H9 (cell line): Measurements from ENCODE around the gene SH3GL1. TPM values are rescaled to one million over a fixed set of nuclear protein-coding genes. Genes with fewer than 3 reads are reported as not detected.

Experiments
- DNase-seq: peaks from one replicate; pipeline ENCODE4 v3.0.0-alpha.2; 2017
- H2AFZ ChIP-seq: one replicate; pipeline ENCODE4 v1.6.1; 2013; ENCODE audit warnings: mild to moderate bottlenecking, low read length, control low read depth, moderate library complexity
- H2AK5ac ChIP-seq: 2 replicates; pipeline ENCODE4 v1.6.1; 2013; ENCODE audit warnings: low read length, control low read depth, mixed read lengths; ENCODE audit not compliant: insufficient read length
- H2BK120ac ChIP-seq: one replicate; pipeline ENCODE4 v1.6.1; 2013; ENCODE audit warnings: low read depth, mild to moderate bottlenecking, low read length, control low read depth, inconsistent platforms; ENCODE audit not compliant: poor library complexity, severe bottlenecking
- H2BK12ac ChIP-seq: 2 replicates; pipeline ENCODE4 v1.6.1; 2013; ENCODE audit warnings: low read length, control low read depth, mixed read lengths, low read depth; ENCODE audit not compliant: insufficient read length
- H2BK15ac ChIP-seq: 2 replicates; pipeline ENCODE4 v1.6.1; 2013; ENCODE audit warnings: low read depth, low read length, control low read depth
- H2BK20ac ChIP-seq: one replicate; pipeline ENCODE4 v1.6.1; 2013; ENCODE audit warnings: low read depth, mild to moderate bottlenecking, low read length, control low read depth, inconsistent platforms; ENCODE audit not compliant: poor library complexity, severe bottlenecking
- H2BK5ac ChIP-seq: 2 replicates; pipeline ENCODE4 v1.6.1; 2013; ENCODE audit warnings: low read length, control low read depth, mixed read lengths; ENCODE audit not compliant: insufficient read length
- H3K14ac ChIP-seq: 2 replicates; pipeline ENCODE4 v1.6.1; 2013; ENCODE audit warnings: low read length, control low read depth; ENCODE audit not compliant: insufficient read depth
- H3K18ac ChIP-seq: 2 replicates; pipeline ENCODE4 v1.6.1; 2013; ENCODE audit warnings: low read depth, mild to moderate bottlenecking, mixed read lengths, low read length, control low read depth; ENCODE audit not compliant: insufficient read length
- H3K23ac ChIP-seq: 2 replicates; pipeline ENCODE4 v1.6.1; 2013; ENCODE audit warnings: low read length, control low read depth, mixed read lengths, low read depth; ENCODE audit not compliant: insufficient read length
- H3K23me2 ChIP-seq: 2 replicates; pipeline ENCODE4 v1.6.1; 2013; ENCODE audit warnings: low read depth, mild to moderate bottlenecking, mixed read lengths, low read length, control low read depth; ENCODE audit not compliant: insufficient read length, poor library complexity, severe bottlenecking
- H3K27ac ChIP-seq: 2 replicates; pipeline ENCODE4 v1.5.1; 2013; ENCODE audit warnings: low read length, control low read depth, mixed read lengths, low read depth; ENCODE audit not compliant: insufficient read length
- H3K27me3 ChIP-seq: 2 replicates; pipeline ENCODE4 v1.6.1; 2013; ENCODE audit warnings: low read length, control low read depth, inconsistent platforms; ENCODE audit not compliant: insufficient read depth
- H3K4ac ChIP-seq: 2 replicates; pipeline ENCODE4 v1.6.1; 2013; ENCODE audit warnings: low read depth, mild to moderate bottlenecking, control low read depth, inconsistent platforms, low read length, moderate library complexity
- H3K4me1 ChIP-seq: 2 replicates; pipeline ENCODE4 v1.6.1; 2013; ENCODE audit warnings: low read length, control low read depth, inconsistent platforms; ENCODE audit not compliant: insufficient read depth
- H3K4me2 ChIP-seq: 2 replicates; pipeline ENCODE4 v1.6.1; 2013; ENCODE audit warnings: low read length, control low read depth, mixed read lengths; ENCODE audit not compliant: insufficient read length, insufficient read depth
- H3K56ac ChIP-seq: 2 replicates; pipeline ENCODE4 v1.6.1; 2013; ENCODE audit warnings: low read depth, mild to moderate bottlenecking, mixed read lengths, low read length, control low read depth; ENCODE audit not compliant: insufficient read length
- H3K79me1 ChIP-seq: 2 replicates; pipeline ENCODE4 v1.6.1; 2013; ENCODE audit warnings: low read depth, mild to moderate bottlenecking, moderate library complexity, low read length, control low read depth, inconsistent platforms; ENCODE audit not compliant: insufficient read depth, poor library complexity, severe bottlenecking
- H3K79me2 ChIP-seq: 2 replicates; pipeline ENCODE4 v1.6.1; 2013; ENCODE audit warnings: low read length, control low read depth, inconsistent platforms; ENCODE audit not compliant: insufficient read depth
- H3K9ac ChIP-seq: 2 replicates; pipeline ENCODE4 v1.6.1; 2013; ENCODE audit warnings: low read length, control low read depth, mixed read lengths; ENCODE audit not compliant: insufficient read length; ENCODE audit errors: extremely low read depth
- H3K9me3 ChIP-seq: one replicate; pipeline ENCODE4 v1.6.1; 2013; ENCODE audit warnings: low read depth, low read length, inconsistent platforms; ENCODE audit not compliant: control insufficient read depth
- H3T11ph ChIP-seq: one replicate; pipeline ENCODE4 v1.6.1; 2013; ENCODE audit warnings: mild to moderate bottlenecking, low read length, control low read depth, inconsistent platforms
- H4K20me1 ChIP-seq: one replicate; pipeline ENCODE4 v1.6.1; 2013; ENCODE audit not compliant: control insufficient read depth, insufficient read length, insufficient read depth
- H4K5ac ChIP-seq: 2 replicates; pipeline ENCODE4 v1.6.1; 2013; ENCODE audit warnings: low read depth, mild to moderate bottlenecking, mixed read lengths, low read length, control low read depth; ENCODE audit not compliant: insufficient read length
- H4K8ac ChIP-seq: replicated peaks from 2 replicates; pipeline ENCODE4 v1.6.1; 2013; ENCODE audit warnings: low read length, control low read depth, mixed read lengths, low read depth; ENCODE audit not compliant: insufficient read length
- H4K91ac ChIP-seq: 2 replicates; pipeline ENCODE4 v1.6.1; 2013; ENCODE audit warnings: low read depth, mild to moderate bottlenecking, moderate library complexity, mixed read lengths, low read length, control low read depth; ENCODE audit not compliant: insufficient read length
- H3K27ac Mint-ChIP-seq, 3 experiments: 2 replicates in 2 of 3; 3 replicates in 1 of 3; pipeline ENCODE4 v1.8.0; 2020 to 2021; ENCODE audit warnings: mixed read lengths in 3 of 3, mild to moderate bottlenecking in 1 of 3, moderate library complexity in 1 of 3
- H3K27me3 Mint-ChIP-seq: 2 replicates; pipeline ENCODE4 v1.8.0; 2021; ENCODE audit warnings: low read depth, mild to moderate bottlenecking, moderate library complexity, mixed read lengths
- H3K36me3 Mint-ChIP-seq, 3 experiments: 2 replicates in 2 of 3; 3 replicates in 1 of 3; pipeline ENCODE4 v1.8.0; 2020 to 2021; ENCODE audit warnings: low read depth in 3 of 3, mixed read lengths in 3 of 3; ENCODE audit not compliant: insufficient read depth in 1 of 3
- H3K4me1 Mint-ChIP-seq, 2 experiments: 2 replicates each; pipeline ENCODE4 v1.8.0; 2020; ENCODE audit warnings: mixed read lengths in 2 of 2
- H3K4me3 Mint-ChIP-seq, 2 experiments: 2 replicates in 1 of 2; 3 replicates in 1 of 2; pipeline ENCODE4 v1.8.0; 2020 to 2021; ENCODE audit warnings: mild to moderate bottlenecking in 2 of 2, mixed read lengths in 2 of 2, moderate library complexity in 1 of 2
- H3K9me3 Mint-ChIP-seq, 2 experiments: 2 replicates in 1 of 2; 3 replicates in 1 of 2; pipeline ENCODE4 v1.8.0; 2020; ENCODE audit warnings: mild to moderate bottlenecking in 2 of 2, mixed read lengths in 2 of 2, moderate library complexity in 1 of 2
- WGBS: extraction: QIAGEN DNeasy Blood & Tissue Kit; methylation state at CpG from one replicate; pipeline ENCODE4 v1.1.7; 2013; ENCODE audit warnings: missing lambda C conversion rate, low lambda C conversion rate, mixed read lengths; ENCODE audit not compliant: insufficient read length; ENCODE audit errors: extremely low coverage; 5-methylcytosine and 5-hydroxymethylcytosine counted together
- total RNA-seq: library from RNA; stranded (reverse); gene quantifications from 2 replicates; pipeline ENCODE4 v1.2.1, GENCODE V29; 2021
- TF ChIP-seq, protein P1 (sequence below): fragments of 200-600 bp; sonication (generic); conservative IDR thresholded peaks from 3 replicates; pipeline ENCODE4 v1.8.0; 2021; ENCODE audit warnings: antibody characterized with exemption, mild to moderate bottlenecking

SH3GL1 gene
- total RNA-seq, 1 experiment from 2014 or later = 85.5 TPM

- H3K36me3 Mint-ChIP-seq = peaks cover 52 to 67% (median 61%) of the 10 kb centered on the region in 3 experiments
- no peak overlapping the region for H2BK120ac ChIP-seq
- no peaks in the 10 kb centered on the region for H3K27me3 ChIP-seq
- no peak overlapping the region for H3T11ph ChIP-seq
- no peaks in the 10 kb centered on the region for H3K4me1 ChIP-seq
- H2BK20ac ChIP-seq = no peak overlapping the region
- H3K27ac Mint-ChIP-seq = no peak overlapping the region
- H3K23ac ChIP-seq = no peak overlapping the region
- no peak overlapping the region for H3K27ac ChIP-seq
- no peak overlapping the region for H4K8ac ChIP-seq
- no peak overlapping the region for H2BK5ac ChIP-seq
- no peak overlapping the region for H3K18ac ChIP-seq
- WGBS = no CpG with 5 or more reads among the region's 7 CpGs
- H3K4me2 ChIP-seq = no peak overlapping the region
- no peak overlapping the region for H3K14ac ChIP-seq
- no peak overlapping the region for H3K56ac ChIP-seq
- no peak for DNase-seq
- no peak overlapping the region for H2AK5ac ChIP-seq
- H3K9me3 Mint-ChIP-seq = peaks cover 31% of the 10 kb centered on the region in 2 experiments
- H3K9me3 ChIP-seq = no peaks in the 10 kb centered on the region
- no peaks in the 10 kb centered on the region; the same call in none of the 2 replicates for H3K27me3 Mint-ChIP-seq
- no peak overlapping the region for H2AFZ ChIP-seq
- H3K4me3 Mint-ChIP-seq = no peak overlapping the region
- H3K79me2 ChIP-seq = no peaks in the 10 kb centered on the region
- H4K20me1 ChIP-seq = no peaks in the 10 kb centered on the region
- no peaks in the 10 kb centered on the region for H3K4me1 Mint-ChIP-seq
- no peak overlapping the region for H2BK12ac ChIP-seq
- H3K9ac ChIP-seq = no peak overlapping the region
- H3K23me2 ChIP-seq = no peaks in the 10 kb centered on the region
- TF ChIP-seq, protein P1, sequence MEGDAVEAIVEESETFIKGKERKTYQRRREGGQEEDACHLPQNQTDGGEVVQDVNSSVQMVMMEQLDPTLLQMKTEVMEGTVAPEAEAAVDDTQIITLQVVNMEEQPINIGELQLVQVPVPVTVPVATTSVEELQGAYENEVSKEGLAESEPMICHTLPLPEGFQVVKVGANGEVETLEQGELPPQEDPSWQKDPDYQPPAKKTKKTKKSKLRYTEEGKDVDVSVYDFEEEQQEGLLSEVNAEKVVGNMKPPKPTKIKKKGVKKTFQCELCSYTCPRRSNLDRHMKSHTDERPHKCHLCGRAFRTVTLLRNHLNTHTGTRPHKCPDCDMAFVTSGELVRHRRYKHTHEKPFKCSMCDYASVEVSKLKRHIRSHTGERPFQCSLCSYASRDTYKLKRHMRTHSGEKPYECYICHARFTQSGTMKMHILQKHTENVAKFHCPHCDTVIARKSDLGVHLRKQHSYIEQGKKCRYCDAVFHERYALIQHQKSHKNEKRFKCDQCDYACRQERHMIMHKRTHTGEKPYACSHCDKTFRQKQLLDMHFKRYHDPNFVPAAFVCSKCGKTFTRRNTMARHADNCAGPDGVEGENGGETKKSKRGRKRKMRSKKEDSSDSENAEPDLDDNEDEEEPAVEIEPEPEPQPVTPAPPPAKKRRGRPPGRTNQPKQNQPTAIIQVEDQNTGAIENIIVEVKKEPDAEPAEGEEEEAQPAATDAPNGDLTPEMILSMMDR = no peak
- H4K5ac ChIP-seq = no peak overlapping the region
- no peak overlapping the region for H2BK15ac ChIP-seq
- no peaks in the 10 kb centered on the region for H3K79me1 ChIP-seq
- H4K91ac ChIP-seq = no peak overlapping the region
- no peak overlapping the region for H3K4ac ChIP-seq
Observed at GRCh38 chr19:4318460-4318859, 81.9 kb downstream of the SH3GL1 start.
